ENCODE data around the gene YES1.
A peak's percentile ranks its signal among the peaks of the same experiment; 100 is the strongest.

YES1 gene

GRCh38 chr18:825891-826585 lies 14.0 kb upstream of the YES1 start:
- DNase-seq (ENCODE audit: insufficient read length, low spot score) (no peak), FAIRE-seq (no peak)
- no peak for TF ChIP-seq CTCF (IDR thresholded peaks at IDR 0.05; ENCODE audit: insufficient read depth, missing control alignments)

GRCh38 chr18:824179-824578 lies 12.1 kb upstream of the YES1 start:
- TF ChIP-seq CTCF (IDR thresholded peaks at IDR 0.05; ENCODE audit: insufficient read depth, missing control alignments): no peak
- DNase-seq (ENCODE audit: insufficient read length, low spot score) (no peak), FAIRE-seq (no peak)

GRCh38 chr18:820591-821165 lies 8.6 kb upstream of the YES1 start:
- no peak for TF ChIP-seq CTCF (IDR thresholded peaks at IDR 0.05; ENCODE audit: insufficient read depth, missing control alignments)
- no peak for FAIRE-seq

GRCh38 chr18:816869-817268 lies 4.8 kb upstream of the YES1 start:
- TF ChIP-seq CTCF (IDR thresholded peaks at IDR 0.05; ENCODE audit: insufficient read depth, missing control alignments): no peak
- DNase-seq (ENCODE audit: insufficient read length, low spot score): no peak
- peak; percentile 56 for FAIRE-seq

More at GRCh38 chr18:820591-821165, 8.6 kb upstream of the YES1 start:
- no peak for DNase-seq (ENCODE audit: insufficient read length, low spot score)

GRCh38 chr18:816088-816653 lies 4.1 kb upstream of the YES1 start:
- TF ChIP-seq CTCF (IDR thresholded peaks at IDR 0.05; ENCODE audit: insufficient read depth, missing control alignments): no peak
- DNase-seq (ENCODE audit: insufficient read length, low spot score) (no peak), FAIRE-seq (no peak)

- FAIRE-seq (no peak), DNase-seq (ENCODE audit: insufficient read length, low spot score) (no peak)
- TF ChIP-seq CTCF (IDR thresholded peaks at IDR 0.05; ENCODE audit: insufficient read depth, missing control alignments): no peak
Observed at GRCh38 chr18:815353-815752, 3.3 kb upstream of the YES1 start.

All from D721Med (cell line).